ENCODE measurements around the gene MYH10. TPM values are rescaled to one million over a fixed set of nuclear protein-coding genes. Genes with fewer than 3 reads are reported as not detected.

MYH10 gene
- total RNA-seq, 6 donors from 2014 or later, result 73.3 to 246 (median 99.6) TPM

GRCh38 chr17:8489841-8490240 lies 140.7 kb downstream of the MYH10 start:
- DNase-seq (no peak), ATAC-seq (ENCODE audit: low FRiP score in 2 of 2) (no peak)
- Histone ChIP-seq H3K4me3 (no peak overlapping the region), H3K36me3 (peaks cover 3 to 67% (median 28%) of the 10 kb centered on the region in 4 donors), H3K4me1 (no peaks in the 10 kb centered on the region), H3K27me3 (no peaks in the 10 kb centered on the region), H3K27ac (no peak overlapping the region), H3K9me3 (no peaks in the 10 kb centered on the region)
- 92 to 99% methylated on average over 3 of the region's 3 CpGs for WGBS, 2 donors
- TF ChIP-seq EP300 (IDR thresholded peaks at IDR 0.05), result no peak
- TF ChIP-seq POLR2AphosphoS5 (IDR thresholded peaks at IDR 0.05), result no peak
- TF ChIP-seq CTCF (IDR thresholded peaks at IDR 0.05), result no peak
- no peak for TF ChIP-seq POLR2A (IDR thresholded peaks at IDR 0.05)

GRCh38 chr17:8488901-8489300 lies 141.6 kb downstream of the MYH10 start:
- Histone ChIP-seq H3K4me3 (no peak overlapping the region), H3K27ac (no peak overlapping the region), H3K36me3 (peaks cover 3 to 69% (median 31%) of the 10 kb centered on the region in 4 donors), H3K4me1 (no peaks in the 10 kb centered on the region), H3K27me3 (no peaks in the 10 kb centered on the region), H3K9me3 (peaks cover 0 to 6% (median 2%) of the 10 kb centered on the region in 4 donors)
- TF ChIP-seq POLR2AphosphoS5 (IDR thresholded peaks at IDR 0.05) (no peak), POLR2A (IDR thresholded peaks at IDR 0.05) (no peak), EP300 (IDR thresholded peaks at IDR 0.05) (no peak), CTCF (IDR thresholded peaks at IDR 0.05) (no peak)
- ATAC-seq (ENCODE audit: low FRiP score in 2 of 2) (peak; percentile 55 to 94), DNase-seq (no peak)
- 77 to 83% methylated on average over 4 of the region's 4 CpGs for WGBS, 2 donors

- no peak overlapping the region for H3K27ac ChIP-seq
- H3K4me3 ChIP-seq, result no peak overlapping the region
- no peak for DNase-seq
- H3K36me3 ChIP-seq, result peaks cover 3 to 70% (median 35%) of the 10 kb centered on the region in 4 donors
- peak in 1 of 2 donors; percentile 21 for ATAC-seq (ENCODE audit: low FRiP score in 2 of 2)
- H3K4me1 ChIP-seq, result no peaks in the 10 kb centered on the region
- no peak for TF ChIP-seq POLR2AphosphoS5 (IDR thresholded peaks at IDR 0.05)
- no peak for TF ChIP-seq CTCF (IDR thresholded peaks at IDR 0.05)
- TF ChIP-seq EP300 (IDR thresholded peaks at IDR 0.05), result no peak
- no peak for TF ChIP-seq POLR2A (IDR thresholded peaks at IDR 0.05)
- no peaks in the 10 kb centered on the region for H3K27me3 ChIP-seq
- peaks cover 0 to 6% (median 2%) of the 10 kb centered on the region in 4 donors for H3K9me3 ChIP-seq
- 97 to 100% methylated on average over 3 to 6 of the region's 6 CpGs for WGBS, 2 donors
These were observed 142.0 kb downstream of the MYH10 start for GRCh38 chr17:8488491-8488890.

- ATAC-seq (ENCODE audit: low FRiP score in 2 of 2) (no peak), DNase-seq (no peak)
- Histone ChIP-seq H3K36me3 (peaks cover 2 to 72% (median 34%) of the 10 kb centered on the region in 4 donors), H3K27ac (no peak overlapping the region), H3K27me3 (no peaks in the 10 kb centered on the region), H3K4me3 (no peak overlapping the region), H3K9me3 (peaks cover 0 to 6% (median 2%) of the 10 kb centered on the region in 4 donors), H3K4me1 (no peaks in the 10 kb centered on the region)
- WGBS, 2 donors, result 95 to 97% methylated on average over 5 of the region's 5 CpGs
- no peak for TF ChIP-seq EP300 (IDR thresholded peaks at IDR 0.05)
- TF ChIP-seq POLR2AphosphoS5 (IDR thresholded peaks at IDR 0.05), result no peak
These were observed 142.8 kb downstream of the MYH10 start for GRCh38 chr17:8487743-8488142.

- H3K4me1 ChIP-seq, result no peaks in the 10 kb centered on the region
- WGBS, 2 donors, result 86 to 92% methylated on average over 18 to 19 of the region's 19 CpGs
- H3K36me3 ChIP-seq, result peaks cover 0 to 71% (median 31%) of the 10 kb centered on the region in 4 donors
- no peak overlapping the region for H3K27ac ChIP-seq
- no peak overlapping the region for H3K4me3 ChIP-seq
- H3K9me3 ChIP-seq, result peaks cover 0 to 6% (median 2%) of the 10 kb centered on the region in 4 donors
- H3K27me3 ChIP-seq, result no peaks in the 10 kb centered on the region
- ATAC-seq (ENCODE audit: low FRiP score in 2 of 2), result no peak
- DNase-seq, result peak in 1 of 2 donors; percentile 47
- TF ChIP-seq CTCF (IDR thresholded peaks at IDR 0.05) (no peak), POLR2A (IDR thresholded peaks at IDR 0.05) (no peak), EP300 (IDR thresholded peaks at IDR 0.05) (no peak), POLR2AphosphoS5 (IDR thresholded peaks at IDR 0.05) (no peak)
These were observed 143.3 kb downstream of the MYH10 start for GRCh38 chr17:8487130-8487645.

All from upper lobe of left lung (tissue), 6 donors.